ENCODE results near the gene PRKCE. TPM values are rescaled to one million over a fixed set of nuclear protein-coding genes. Genes with fewer than 3 reads are reported as not detected.

PRKCE gene
- total and polyA plus RNA-seq, 2 of the 8 experiments (the other 6 are each of a cell fraction or from before 2014, with no cell fraction given): 0.54 to 2.1 TPM

DNA sequence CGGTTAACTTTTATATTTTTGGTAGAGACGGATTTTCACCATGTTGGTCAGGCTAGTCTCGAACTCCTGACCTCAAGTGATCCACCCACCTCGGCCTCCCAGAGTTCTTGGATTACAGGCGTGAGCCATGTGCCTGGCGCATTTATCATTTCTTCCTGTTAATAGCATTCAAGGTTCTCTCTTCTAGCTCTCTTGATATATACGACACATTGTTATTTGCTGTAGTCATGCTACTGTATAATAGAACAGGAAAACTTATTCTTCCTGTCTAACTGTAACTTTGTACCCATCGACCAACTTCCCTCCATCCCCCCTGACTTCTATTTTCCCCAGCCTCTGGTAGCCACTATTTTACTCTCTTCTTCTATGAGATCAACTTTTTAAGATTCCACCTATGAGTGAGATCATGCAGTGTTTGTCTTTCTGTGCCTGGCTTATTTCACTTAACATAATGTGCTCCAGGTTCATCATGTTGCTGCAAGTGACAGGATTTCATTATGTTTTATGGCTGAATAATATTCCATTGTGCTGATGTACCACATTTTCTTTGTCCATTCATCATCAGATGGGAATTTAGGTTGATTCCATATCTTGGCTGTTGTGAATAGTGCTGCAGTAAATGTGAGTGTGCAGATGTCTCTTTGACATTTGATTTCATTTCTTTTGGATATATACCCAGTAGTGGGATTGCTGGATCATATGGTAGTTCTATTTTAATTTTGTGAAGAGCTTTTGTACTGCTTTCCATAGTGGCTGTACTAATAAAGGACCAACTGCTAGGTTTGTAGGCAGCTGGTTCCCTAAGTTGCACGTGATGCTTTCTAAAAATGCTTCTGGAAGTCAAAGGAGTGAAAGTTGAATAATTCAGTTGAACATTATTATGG lies 205.2 kb downstream of the PRKCE start:
- DNase-seq (ENCODE audit: low read depth in 1 of 2, low spot score in 2 of 2): no peak
- Histone ChIP-seq H4K8ac (ENCODE audit: extremely low read depth, insufficient read depth, low read length) (no peak overlapping the region), H2BK12ac (ENCODE audit: low read depth, low read length) (no peak overlapping the region), H3K4me1 (replicated peaks in 1 of 4; ENCODE audit: control insufficient read depth in 3 of 4, insufficient read depth in 4 of 4, low read length in 3 of 4) (0 out of 7 replicates have a peak, but pooled peaks cover 0 to 2% (median 0%) of the 10 kb centered on the region in 4 experiments), H2BK15ac (ENCODE audit: low read length) (no peak overlapping the region), H2BK20ac (ENCODE audit: low read length) (no peak overlapping the region), H3K4me3 (ENCODE audit: extremely low read depth in 1 of 4, insufficient read depth in 2 of 4, low read depth in 3 of 4, low read length in 4 of 4) (no peak overlapping the region), H3K14ac (ENCODE audit: insufficient read length) (no peak overlapping the region), H2AFZ (ENCODE audit: low read length) (no peak overlapping the region), H4K5ac (ENCODE audit: insufficient read length, low read depth, low read length) (no peak overlapping the region), H3K56ac (replicated peaks; ENCODE audit: insufficient read length, low read depth, low read length) (no peak overlapping the region), H3K18ac (ENCODE audit: extremely low read depth, low read length) (no peak overlapping the region), H4K91ac (replicated peaks; ENCODE audit: insufficient read length, low read length) (no peak overlapping the region), H3K4ac (replicated peaks; ENCODE audit: insufficient read length, low read depth, low read length) (no peak overlapping the region), H3K23me2 (ENCODE audit: low read depth, low read length) (no peaks in the 10 kb centered on the region), H3K9me3 (ENCODE audit: insufficient read depth in 2 of 2, low read depth in 1 of 2, low read length in 1 of 2) (no peaks in the 10 kb centered on the region), H4K20me1 (replicated peaks in 1 of 2; ENCODE audit: control insufficient read depth in 1 of 2, insufficient read depth in 2 of 2, low read length in 2 of 2) (no peaks in the 10 kb centered on the region), H2AK5ac (ENCODE audit: low read depth, low read length) (no peak overlapping the region), H2BK120ac (replicated peaks; ENCODE audit: low read depth, low read length) (no peak overlapping the region), H3K9ac (replicated peaks in 1 of 4; ENCODE audit: extremely low read depth in 1 of 4, low read depth in 3 of 4, low read length in 3 of 4) (no peak overlapping the region), H3K36me3 (ENCODE audit: control insufficient read depth in 2 of 4, insufficient read depth in 4 of 4, low read length in 3 of 4) (no peaks in the 10 kb centered on the region), H2BK5ac (ENCODE audit: low read depth, low read length) (no peak overlapping the region), H3K27ac (ENCODE audit: low read depth, low read length) (no peak overlapping the region), H3K79me2 (ENCODE audit: control insufficient read depth in 1 of 2, insufficient read depth in 2 of 2, low read length in 2 of 2) (no peaks in the 10 kb centered on the region), H3K4me2 (ENCODE audit: insufficient read depth in 1 of 2, low read depth in 2 of 2, low read length in 2 of 2) (no peak overlapping the region), H3K27me3 (replicated peaks in 1 of 4; ENCODE audit: control insufficient read depth in 3 of 4, extremely low read depth in 1 of 4, insufficient read depth in 3 of 4, low read length in 3 of 4) (no peaks in the 10 kb centered on the region), H3K23ac (ENCODE audit: insufficient read length) (no peak overlapping the region), H3K79me1 (ENCODE audit: low read depth, low read length) (no peaks in the 10 kb centered on the region)
- ChIA-PET POLR2A (ENCODE audit: partially characterized antibody) (interaction anchor here (0.6 kb wide), 1 partner anchor 316 kb away, joined by 3 read pairs; no protein-coding TSS in a partner anchor), CTCF (ENCODE audit: partially characterized antibody) (interaction anchor here (0.7 kb wide), 1 partner anchor 631 kb away, joined by 4 read pairs; no protein-coding TSS in a partner anchor)
- 87% methylated on average over 9 of the region's 9 CpGs; no CpG with 5 or more reads in 1 of the 2 experiments for WGBS, 2 experiments (ENCODE audit: extremely low coverage in 1 of 2, insufficient coverage in 1 of 2, insufficient read length in 1 of 2, insufficient replicate concordance in 2 of 2, low coverage in 1 of 2, low lambda C conversion rate in 2 of 2, missing lambda C conversion rate in 1 of 2)
- no peak for FAIRE-seq
- no peak for TF ChIP-seq CREB1 (IDR thresholded peaks at IDR 0.05)
- no peak for TF ChIP-seq GABPA (IDR thresholded peaks at IDR 0.05; ENCODE audit: borderline replicate concordance, insufficient read depth, low read length)
- TF ChIP-seq SIRT6 (IDR thresholded peaks at IDR 0.05; ENCODE audit: low read length): no peak
- TF ChIP-seq YY1 (IDR thresholded peaks at IDR 0.05; ENCODE audit: low read depth, low read length): no peak
- TF ChIP-seq, protein P1, sequence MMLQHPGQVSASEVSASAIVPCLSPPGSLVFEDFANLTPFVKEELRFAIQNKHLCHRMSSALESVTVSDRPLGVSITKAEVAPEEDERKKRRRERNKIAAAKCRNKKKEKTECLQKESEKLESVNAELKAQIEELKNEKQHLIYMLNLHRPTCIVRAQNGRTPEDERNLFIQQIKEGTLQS (IDR thresholded peaks at IDR 0.05; ENCODE audit: insufficient read depth, low read depth, low read length): no peak
- no peak for TF ChIP-seq NRF1 (IDR thresholded peaks at IDR 0.05; ENCODE audit: low read depth, low read length)
- no peak for TF ChIP-seq TEAD4 (IDR thresholded peaks at IDR 0.05; ENCODE audit: low read depth, low read length)
- TF ChIP-seq, protein P2, sequence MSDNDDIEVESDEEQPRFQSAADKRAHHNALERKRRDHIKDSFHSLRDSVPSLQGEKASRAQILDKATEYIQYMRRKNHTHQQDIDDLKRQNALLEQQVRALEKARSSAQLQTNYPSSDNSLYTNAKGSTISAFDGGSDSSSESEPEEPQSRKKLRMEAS (IDR thresholded peaks at IDR 0.05): no peak
- TF ChIP-seq POLR2AphosphoS5 (IDR thresholded peaks at IDR 0.05; ENCODE audit: low read depth, low read length): no peak
- TF ChIP-seq CBX5 (IDR thresholded peaks at IDR 0.05; ENCODE audit: low read depth, low read length): no peak
- no peak for TF ChIP-seq CTBP2 (IDR thresholded peaks at IDR 0.05; ENCODE audit: borderline replicate concordance, insufficient read depth, insufficient read length, low read length)
- TF ChIP-seq BRCA1 (IDR thresholded peaks at IDR 0.05; ENCODE audit: low read depth, low read length): no peak
